HCT116 (cell line): ENCODE measurements around the gene KIAA1328. TPM values are rescaled to one million over a fixed set of nuclear protein-coding genes. Genes with fewer than 3 reads are reported as not detected.

Experiments used
- ATAC-seq: fragments of 200-7000 bp; cut with Tn5 transposase; 2 replicates; pipeline ENCODE4 v1.9.1; 2020; ENCODE audit warnings: mild to moderate bottlenecking, moderate library complexity
- BruUV-seq: library from RNA; stranded (reverse); fragments of 400-500 nt; replicated peaks from 2 replicates; lab custom pipeline; 2021; lab: Mats Ljungman, UMichigan
- CTCF ChIA-PET: fragments of 300-600 bp; sonication (Branson Sonifier 250); formaldehyde crosslinking; loops from one replicate; lab custom pipeline; 2021; ENCODE audit warnings: antibody characterized with exemption; lab: Charles Lee
- POLR2A ChIA-PET: fragments of 300-600, 350-600 bp; sonication (Branson Sonifier 250); formaldehyde crosslinking; loops from one replicate; lab custom pipeline; 2021; ENCODE audit warnings: antibody characterized with exemption; lab: Charles Lee
- RAD21 ChIA-PET, 2 experiments: fragments of 300-600 bp; sonication (Branson Sonifier 250); formaldehyde crosslinking; loops; one replicate each; lab custom pipeline; 2023; ENCODE audit warnings: low total read pairs in 2 of 2; ENCODE audit not compliant: uncharacterized antibody in 2 of 2, unreplicated experiment in 2 of 2, low non-redundant PET in 1 of 2; lab: Charles Lee
- DNase-seq: peaks from one replicate; pipeline ENCODE4 v3.0.0-alpha.2; 2010; ENCODE audit warnings: low read depth, low spot score
- H2AFZ ChIP-seq: fragments of 200-600 bp; shearing (Covaris generic), sonication (generic); 2 replicates; pipeline ENCODE4 v1.6.1; 2017; ENCODE audit warnings: low read depth, mixed run types, mixed read lengths, antibody characterized with exemption, low read length; ENCODE audit not compliant: poor library complexity, severe bottlenecking
- H3K27ac ChIP-seq: 2 replicates; pipeline ENCODE4 v1.5.1; 2012; ENCODE audit warnings: low read depth, low read length
- H3K27me3 ChIP-seq: fragments of 200-600 bp; sonication (generic); 2 replicates; pipeline ENCODE4 v1.6.1; 2016; ENCODE audit warnings: mixed run types, low read length, mixed read lengths; ENCODE audit not compliant: insufficient read depth
- H3K36me3 ChIP-seq, 2 experiments: fragments of 200-500 bp in 1 of 2; fragments of 200-600 bp in 1 of 2; sonication (Bioruptor generic) in 1 of 2; sonication (generic) in 1 of 2; 2 replicates each; pipeline versions ENCODE4 v1.5.1 to v1.6.1; 2014 to 2016; ENCODE audit warnings: low read length in 2 of 2, inconsistent platforms in 1 of 2, mixed read lengths in 1 of 2, mixed run types in 1 of 2; ENCODE audit not compliant: insufficient read depth in 2 of 2, control insufficient read depth in 1 of 2
- H3K4me1 ChIP-seq, 2 experiments: fragments of 200-600 bp in 1 of 2; sonication (generic) in 1 of 2; 2 replicates each; pipeline versions ENCODE4 v1.5.1 to v1.6.1; 2012 to 2017; ENCODE audit warnings: low read length in 2 of 2, inconsistent platforms in 1 of 2, mild to moderate bottlenecking in 1 of 2, mixed read lengths in 1 of 2, mixed run types in 1 of 2, moderate library complexity in 1 of 2; ENCODE audit not compliant: insufficient read depth in 2 of 2, control insufficient read depth in 1 of 2
- H3K4me2 ChIP-seq: fragments of 200-600 bp; sonication (generic); 2 replicates; pipeline ENCODE4 v1.6.1; 2017; ENCODE audit warnings: mixed run types, low read length, mixed read lengths
- H3K4me3 ChIP-seq, 2 experiments: fragments of 200-600 bp in 1 of 2; sonication (generic) in 1 of 2; replicated peaks in 1 of 2; 2 replicates each; pipeline ENCODE4 v1.5.1; 2011 to 2016; ENCODE audit warnings: low read length in 2 of 2, control low read depth in 1 of 2, low read depth in 1 of 2, mild to moderate bottlenecking in 1 of 2, mixed read lengths in 1 of 2, mixed run types in 1 of 2
- H3K79me2 ChIP-seq: fragments of 200-600 bp; sonication (generic); 2 replicates; pipeline ENCODE4 v1.6.1; 2017; ENCODE audit warnings: mild to moderate bottlenecking, mixed run types, low read length, moderate library complexity, mixed read lengths; ENCODE audit not compliant: insufficient read depth
- H3K9ac ChIP-seq: fragments of 200-600 bp; sonication (generic); 2 replicates; pipeline ENCODE4 v1.6.1; 2016; ENCODE audit warnings: low read length, mixed read lengths
- H3K9me2 ChIP-seq: fragments of 200-600 bp; sonication (generic), shearing (Covaris generic); 2 replicates; pipeline ENCODE4 v1.6.1; 2017; ENCODE audit warnings: mixed run types, mild to moderate bottlenecking, moderate library complexity; ENCODE audit not compliant: insufficient read depth
- H3K9me3 ChIP-seq, 2 experiments: fragments of 200-500 bp in 1 of 2; fragments of 200-600 bp in 1 of 2; sonication (Bioruptor generic) in 1 of 2; sonication (generic) in 1 of 2; 2 replicates each; pipeline ENCODE4 v1.6.1; 2014 to 2017; ENCODE audit warnings: low read length in 2 of 2, mixed read lengths in 2 of 2, inconsistent platforms in 1 of 2, low read depth in 1 of 2, mild to moderate bottlenecking in 1 of 2, mixed run types in 1 of 2, moderate library complexity in 1 of 2; ENCODE audit not compliant: control insufficient read depth in 1 of 2, insufficient read depth in 1 of 2
- H4K20me1 ChIP-seq: fragments of 200-600 bp; sonication (generic), shearing (Covaris generic); 2 replicates; pipeline ENCODE4 v1.6.1; 2017; ENCODE audit warnings: mixed run types, mild to moderate bottlenecking, moderate library complexity; ENCODE audit not compliant: insufficient read depth
- ATF3 ChIP-seq: IDR thresholded peaks from 2 replicates; pipeline ENCODE4 v1.6.1; 2012
- CBX3 ChIP-seq: IDR thresholded peaks from 2 replicates; pipeline ENCODE4 v1.6.1; 2012; ENCODE audit warnings: low read depth
- CTCF ChIP-seq, 3 experiments: fragments of 200-600 bp in 1 of 3; sonication (generic) in 1 of 3; IDR thresholded peaks in 2 of 3; conservative IDR thresholded peaks in 1 of 3; 2 replicates each; pipeline ENCODE4 v1.5.1; 2012 to 2017; ENCODE audit warnings: low read depth in 2 of 3, low read length in 2 of 3, antibody characterized with exemption in 1 of 3, borderline replicate concordance in 1 of 3, control low read depth in 1 of 3, mild to moderate bottlenecking in 1 of 3, mixed read lengths in 1 of 3, mixed run types in 1 of 3, moderate library complexity in 1 of 3; ENCODE audit not compliant: insufficient read depth in 1 of 3
- EGR1 ChIP-seq: IDR thresholded peaks from 2 replicates; pipeline ENCODE4 v1.6.1; 2012; ENCODE audit warnings: low read depth
- EZH2 ChIP-seq: fragments of 200-600 bp; sonication (generic); IDR thresholded peaks from 2 replicates; pipeline ENCODE4 v1.6.1; 2017; ENCODE audit warnings: antibody characterized with exemption, mixed run types
- MAX ChIP-seq: IDR thresholded peaks from 2 replicates; pipeline ENCODE4 v1.6.1; 2012
- POLR2A ChIP-seq: IDR thresholded peaks from 2 replicates; pipeline ENCODE4 v1.7.0; 2011; ENCODE audit warnings: borderline replicate concordance; ENCODE audit not compliant: insufficient read depth, insufficient read length; ENCODE audit errors: extremely low read depth
- RAD21 ChIP-seq: IDR thresholded peaks from 2 replicates; pipeline ENCODE4 v1.6.1; 2012; ENCODE audit warnings: low read depth, mild to moderate bottlenecking
- SP1 ChIP-seq: IDR thresholded peaks from 2 replicates; pipeline ENCODE4 v1.6.1; 2012; ENCODE audit warnings: low read depth
- ZFX ChIP-seq: fragments of 450-650 bp; IDR thresholded peaks from 2 replicates; pipeline ENCODE4 v1.6.1; 2017
- ZNF274 ChIP-seq: fragments of 200-500 bp; sonication (Bioruptor generic); IDR thresholded peaks from 2 replicates; pipeline ENCODE4 v1.6.1; 2014; ENCODE audit warnings: mild to moderate bottlenecking, low read depth, low read length, inconsistent platforms
- intact Hi-C: fragments of 100-400 bp; cut with micrococcal nuclease; formaldehyde crosslinking; loops from 2 replicates; pipeline ENCODE4 v1.10.0; 2022
- total RNA-seq: library from RNA; stranded (reverse); gene quantifications from one replicate; pipeline ENCODE4 v1.2.1, GENCODE V29; 2021; ENCODE audit not compliant: unreplicated experiment

KIAA1328 gene
- total RNA-seq, 1 experiment from 2014 or later, result 5.2 TPM

GRCh38 chr18:36963464-36963863 is 134.5 kb downstream of the KIAA1328 start:
- no peaks in the 10 kb centered on the region for H3K27me3 ChIP-seq
- H2AFZ ChIP-seq, result no peak overlapping the region
- ATAC-seq (no peak), DNase-seq (no peak)
- H4K20me1 ChIP-seq, result no peaks in the 10 kb centered on the region
- H3K79me2 ChIP-seq, result no peaks in the 10 kb centered on the region
- H3K9ac ChIP-seq, result no peak overlapping the region
- H3K4me1 ChIP-seq, result no peaks in the 10 kb centered on the region
- H3K36me3 ChIP-seq, result no peaks in the 10 kb centered on the region
- RAD21 ChIA-PET, result no interaction called here
- POLR2A ChIA-PET, result no interaction called here
- no peak overlapping the region for H3K4me3 ChIP-seq
- CTCF ChIA-PET, result no interaction called here
- H3K9me2 ChIP-seq, result no peaks in the 10 kb centered on the region
- no TSS peak for BruUV-seq
- H3K27ac ChIP-seq, result no peak overlapping the region
- TF ChIP-seq CTCF (IDR thresholded peaks at IDR 0.05 in 2 of 3, conservative IDR thresholded peaks at IDR 0.05 in 1 of 3; ENCODE audit: borderline replicate concordance in 1 of 3, insufficient read depth in 1 of 3, low read depth in 2 of 3, low read length in 2 of 3), result no peak
- TF ChIP-seq MAX, result no peak
- TF ChIP-seq ZNF274, result no peak
- no peak for TF ChIP-seq EGR1
- no peak for TF ChIP-seq POLR2A
- no peak for TF ChIP-seq CBX3
- no peak for TF ChIP-seq ATF3
- TF ChIP-seq RAD21, result no peak
- TF ChIP-seq ZFX, result no peak
- no peak for TF ChIP-seq SP1
- TF ChIP-seq EZH2, result no peak
- intact Hi-C loops, result no loop called here
- no peaks in the 10 kb centered on the region for H3K9me3 ChIP-seq
- H3K4me2 ChIP-seq, result no peak overlapping the region
